IPS-18a (cell line): Measurements from ENCODE around the gene S100A14.
A peak's percentile ranks its signal among the peaks of the same experiment; 100 is the strongest.

Experiments
- H3K27ac ChIP-seq: one replicate; pipeline ENCODE4 v1.5.1; 2013; ENCODE audit warnings: low read length
- H3K27me3 ChIP-seq: one replicate; pipeline ENCODE4 v1.6.1; 2013; ENCODE audit warnings: mild to moderate bottlenecking, low read length; ENCODE audit not compliant: control insufficient read depth, insufficient read depth
- H3K36me3 ChIP-seq: one replicate; pipeline ENCODE4 v1.6.1; 2013; ENCODE audit warnings: low read depth, low read length; ENCODE audit not compliant: control insufficient read depth
- H3K4me1 ChIP-seq: one replicate; pipeline ENCODE4 v1.6.1; 2013; ENCODE audit warnings: low read depth, low read length; ENCODE audit not compliant: control insufficient read depth
- H3K4me3 ChIP-seq: one replicate; pipeline ENCODE4 v1.5.1; 2013; ENCODE audit warnings: low read length
- H3K9ac ChIP-seq: one replicate; pipeline ENCODE4 v1.6.1; 2013; ENCODE audit warnings: mild to moderate bottlenecking, low read length, moderate library complexity
- H3K9me3 ChIP-seq: one replicate; pipeline ENCODE4 v1.6.1; 2013; ENCODE audit warnings: low read depth, low read length; ENCODE audit not compliant: control insufficient read depth

The S100A14 gene

DNA sequence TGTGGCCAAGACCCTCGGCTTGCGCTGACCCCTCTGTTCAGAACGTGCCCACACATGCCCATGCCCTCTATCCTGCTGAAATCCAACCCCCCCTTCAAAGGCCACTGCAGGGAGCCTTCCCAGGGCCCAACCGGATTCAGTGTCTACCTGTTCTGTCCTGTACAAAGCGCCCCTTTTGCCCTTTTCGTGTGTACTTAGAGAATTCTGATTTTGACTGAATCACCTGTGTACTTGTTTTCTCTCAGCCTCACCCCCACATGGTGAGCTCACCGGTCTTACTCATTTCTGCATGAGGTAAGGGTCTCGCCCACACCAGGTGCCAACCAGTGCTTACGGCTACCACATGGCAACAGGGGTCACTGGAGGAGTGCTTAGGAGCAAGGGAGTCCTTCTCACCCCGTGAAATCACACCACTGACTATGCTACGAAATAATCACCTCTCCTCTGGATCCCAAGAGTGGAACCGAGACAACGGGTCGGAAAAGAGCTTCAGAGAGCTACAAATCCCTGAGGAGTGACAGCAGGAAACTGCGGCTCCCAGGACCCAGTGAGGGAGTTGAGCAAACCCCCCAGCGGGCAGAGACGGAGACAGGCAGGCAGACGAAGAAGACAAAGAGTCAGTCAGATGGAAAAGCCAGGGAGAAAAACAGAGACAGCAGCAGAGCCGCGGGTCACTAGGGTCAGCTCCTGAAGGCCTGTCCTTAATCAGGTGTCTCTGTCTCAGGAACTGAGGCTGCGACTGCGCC, 48.3 kb downstream of the S100A14 start:
- Histone ChIP-seq H3K27ac (no peak overlapping the region), H3K27me3 (no peaks in the 10 kb centered on the region), H3K9me3 (no peaks in the 10 kb centered on the region), H3K9ac (peak overlapping the region; percentile 19), H3K36me3 (no peaks in the 10 kb centered on the region), H3K4me1 (peaks cover 25% of the 10 kb centered on the region), H3K4me3 (peak overlapping the region; percentile 22)

DNA sequence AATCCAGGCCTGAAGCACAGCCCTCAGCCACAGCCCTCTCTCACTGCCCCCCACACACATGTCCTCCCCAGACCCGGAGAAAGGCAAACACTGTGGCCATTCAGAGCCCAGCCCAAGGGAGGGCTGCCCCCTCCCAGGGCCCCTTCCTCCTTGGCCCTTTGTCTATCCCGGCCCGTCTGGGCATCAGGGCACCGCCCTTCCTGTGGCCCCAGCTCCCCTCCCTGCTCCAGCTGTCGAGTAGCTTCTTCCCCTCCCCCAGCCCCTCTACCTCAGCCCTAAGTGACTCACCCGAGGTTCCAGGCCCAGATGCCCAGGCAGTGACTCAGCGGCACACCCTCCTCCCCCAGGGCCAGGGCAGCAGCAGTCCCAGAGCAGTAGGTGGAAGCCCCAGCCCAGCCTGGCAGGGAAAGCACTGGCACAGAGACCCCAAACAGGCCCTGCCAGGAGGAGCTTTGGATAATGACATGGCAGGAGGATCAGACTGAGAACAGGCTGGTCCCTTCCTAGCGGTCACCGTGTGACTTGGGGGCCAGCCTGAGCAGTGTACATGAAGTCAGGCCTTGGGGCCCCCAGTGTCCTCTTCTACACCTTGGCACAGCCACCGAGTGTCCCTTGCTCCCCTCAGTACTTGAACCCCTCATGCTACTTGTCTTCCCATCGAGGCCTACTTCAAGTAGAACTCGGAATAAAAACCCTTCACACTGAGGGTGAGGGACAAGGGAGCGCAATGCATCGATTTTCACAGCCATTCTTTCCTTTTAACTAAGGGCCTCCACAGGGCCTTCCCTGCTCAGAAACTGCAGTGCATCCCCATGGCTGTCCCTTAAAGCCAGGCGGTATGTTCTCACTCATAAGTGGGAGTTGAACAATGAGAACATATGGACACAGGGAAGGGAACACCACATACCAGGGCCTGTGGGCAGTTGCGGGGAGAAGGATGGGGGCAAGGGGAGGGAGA, 49.4 kb downstream of the S100A14 start:
- Histone ChIP-seq H3K9me3 (no peaks in the 10 kb centered on the region), H3K4me1 (peaks cover 25% of the 10 kb centered on the region), H3K4me3 (no peak overlapping the region), H3K9ac (peak overlapping the region; percentile 2), H3K27ac (no peak overlapping the region), H3K27me3 (no peaks in the 10 kb centered on the region), H3K36me3 (no peaks in the 10 kb centered on the region)

DNA sequence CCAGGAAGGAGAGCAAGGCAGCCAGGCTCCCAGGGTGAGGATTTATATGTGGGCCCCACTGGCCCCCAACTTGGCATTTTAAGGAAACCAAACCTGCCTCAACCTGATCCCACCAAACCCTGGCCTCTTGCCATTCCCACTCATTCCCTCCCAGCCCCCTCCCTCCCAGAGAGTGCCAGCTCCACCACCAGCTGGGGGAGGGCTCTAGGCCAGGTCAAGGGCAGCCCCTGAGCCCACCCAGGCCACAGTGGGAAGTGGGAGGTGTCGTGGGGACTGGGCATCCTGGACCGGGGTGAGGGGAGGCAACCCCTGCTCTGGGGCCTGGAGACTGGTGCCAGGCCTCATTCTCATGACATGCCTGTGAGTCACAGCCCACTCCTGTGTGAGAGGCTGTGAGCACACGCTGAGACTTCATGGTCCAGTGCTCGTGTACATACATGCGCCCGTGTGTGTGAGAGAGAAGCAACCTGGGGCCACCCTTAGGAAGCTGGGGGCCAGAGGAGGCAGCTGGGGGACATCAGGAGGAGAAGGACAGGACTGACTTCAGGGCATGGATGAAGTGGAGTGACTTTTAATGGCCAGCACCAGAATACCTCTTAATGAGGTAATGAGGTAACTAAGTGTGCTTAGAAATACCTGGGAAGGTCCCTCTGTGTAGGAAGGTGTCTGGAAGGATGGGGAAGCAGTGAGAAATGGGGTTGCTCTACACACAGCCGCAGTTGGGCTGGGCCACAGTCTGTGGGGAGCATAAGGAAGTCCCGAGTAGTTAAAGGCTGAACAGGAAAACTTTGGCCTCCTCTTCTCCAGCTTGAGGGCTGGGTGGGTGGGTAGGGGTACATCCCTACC, 50.4 kb downstream of the S100A14 start, which contains the start of gene S100A2:
S100A2 (minus strand) TSS at position 316 of the 846 bp plus-strand sequence. CDS start 1,967 bp downstream, outside the sequence.
- no peaks in the 10 kb centered on the region for H3K27me3 ChIP-seq
- H3K9ac ChIP-seq = peak within 1 kb of the TSS; percentile 2
- H3K4me1 ChIP-seq = peaks cover 25% of the 10 kb centered on the region
- H3K4me3 ChIP-seq = no peak within 1 kb of the TSS
- no peaks in the 10 kb centered on the region for H3K36me3 ChIP-seq
- H3K9me3 ChIP-seq = no peaks in the 10 kb centered on the region
- H3K27ac ChIP-seq = no peak within 1 kb of the TSS
